HepG2 (cell line): Measurements from ENCODE around the gene EPB41L2. TPM values are rescaled to one million over a fixed set of nuclear protein-coding genes. Genes with fewer than 3 reads are reported as not detected.

Experiments used
- CSRNP1 ChIP-seq: sonication (generic); formaldehyde crosslinking; IDR thresholded peaks from 2 replicates; pipeline ENCODE4 v1.8.1; 2023; ENCODE audit warnings: mild to moderate bottlenecking, missing genetic modification reagents
- FOXK1 ChIP-seq: sonication (generic); formaldehyde crosslinking; IDR thresholded peaks from 2 replicates; pipeline ENCODE4 v1.4.0; 2020; ENCODE audit warnings: low read depth, missing genetic modification reagents, borderline replicate concordance
- FOXK2 ChIP-seq: fragments of 450-650 bp; IDR thresholded peaks from 2 replicates; pipeline ENCODE4 v1.6.1; 2016
- FUBP1 ChIP-seq: sonication (generic); formaldehyde crosslinking; IDR thresholded peaks from 2 replicates; pipeline ENCODE4 v1.5.1; 2020; ENCODE audit warnings: missing genetic modification reagents, mild to moderate bottlenecking, borderline replicate concordance
- GPN1 ChIP-seq: sonication (generic); formaldehyde crosslinking; IDR thresholded peaks from 2 replicates; pipeline ENCODE4 v1.5.1; 2020; ENCODE audit warnings: missing genetic modification reagents, borderline replicate concordance
- HMG20A ChIP-seq: IDR thresholded peaks from 2 replicates; pipeline ENCODE4 v1.6.1; 2016; ENCODE audit warnings: borderline replicate concordance
- MED1 ChIP-seq: sonication (generic); formaldehyde crosslinking; IDR thresholded peaks from 2 replicates; pipeline ENCODE4 v1.4.0; 2020; ENCODE audit warnings: missing genetic modification reagents
- NFIB ChIP-seq: sonication (generic); formaldehyde crosslinking; IDR thresholded peaks from 2 replicates; pipeline ENCODE4 v1.9.0; 2021; ENCODE audit warnings: missing genetic modification reagents, mild to moderate bottlenecking, borderline replicate concordance
- NR3C1 ChIP-seq: sonication (generic); formaldehyde crosslinking; IDR thresholded peaks from 2 replicates; pipeline ENCODE4 v1.4.0; 2020; ENCODE audit warnings: missing genetic modification reagents
- POLR2A ChIP-seq, 2 experiments: IDR thresholded peaks; 2 replicates each; pipeline ENCODE4 v1.6.1; 2011; ENCODE audit warnings: low read depth in 2 of 2, low read length in 2 of 2, mild to moderate bottlenecking in 1 of 2, moderate library complexity in 1 of 2; ENCODE audit not compliant: insufficient read depth in 1 of 2
- SRSF1 ChIP-seq: fragments of 200-400 bp; formaldehyde crosslinking; optimal IDR thresholded peaks from 2 replicates; pipeline ENCODE3; 2017; ENCODE audit warnings: mild to moderate bottlenecking, low read depth, low read length, moderate library complexity
- STAG1 ChIP-seq: sonication (generic); formaldehyde crosslinking; IDR thresholded peaks from 2 replicates; pipeline ENCODE4 v1.4.0; 2020; ENCODE audit warnings: missing genetic modification reagents
- TAF15 ChIP-seq: fragments of 200-400 bp; formaldehyde crosslinking; IDR thresholded peaks from one replicate; pipeline ENCODE4 v1.6.1; 2018; ENCODE audit warnings: mild to moderate bottlenecking, low read depth, low read length; ENCODE audit not compliant: poor library complexity, severe bottlenecking
- TEAD3 ChIP-seq: optimal IDR thresholded peaks from 2 replicates; pipeline ENCODE3; 2016; ENCODE audit warnings: borderline replicate concordance
- TFDP2 ChIP-seq: sonication (generic); formaldehyde crosslinking; IDR thresholded peaks from 2 replicates; pipeline ENCODE4 v1.4.0; 2020; ENCODE audit warnings: missing genetic modification reagents
- ZC3H4 ChIP-seq: sonication (generic); formaldehyde crosslinking; IDR thresholded peaks from 2 replicates; pipeline ENCODE4 v1.4.0; 2020; ENCODE audit warnings: missing genetic modification reagents, borderline replicate concordance
- ZNF543 ChIP-seq: sonication (generic); formaldehyde crosslinking; IDR thresholded peaks from 2 replicates; pipeline ENCODE4 v1.4.0; 2020; ENCODE audit warnings: mild to moderate bottlenecking, missing genetic modification reagents
- ZNF652 ChIP-seq: IDR thresholded peaks from 2 replicates; pipeline ENCODE4 v1.6.1; 2016; ENCODE audit warnings: low read depth, borderline replicate concordance
- ZNF687 ChIP-seq: sonication (generic); formaldehyde crosslinking; IDR thresholded peaks from 2 replicates; pipeline ENCODE4 v1.5.1; 2020; ENCODE audit warnings: mild to moderate bottlenecking, missing genetic modification reagents, moderate library complexity
- ZNF713 ChIP-seq: sonication (generic); formaldehyde crosslinking; IDR thresholded peaks from 2 replicates; pipeline ENCODE4 v1.4.0; 2020; ENCODE audit warnings: mild to moderate bottlenecking, missing genetic modification reagents
- ZNF883 ChIP-seq: sonication (generic); formaldehyde crosslinking; IDR thresholded peaks from 2 replicates; pipeline ENCODE4 v1.5.1; 2020; ENCODE audit warnings: mild to moderate bottlenecking, missing genetic modification reagents; ENCODE audit errors: not compliant biosample characterization
- ZSCAN21 ChIP-seq: sonication (generic); formaldehyde crosslinking; IDR thresholded peaks from 2 replicates; pipeline ENCODE4 v1.8.0; 2022; ENCODE audit warnings: mild to moderate bottlenecking, missing genetic modification reagents, moderate library complexity, borderline replicate concordance
- polyA plus RNA-seq, 8 experiments: library from polyadenylated mRNA; depleted of rRNA in 3 of 8; stranded (reverse) in 7 of 8; unstranded in 1 of 8; fragments of >200 nt; fragmentation: Illumina TruSeq in 4 of 8; extraction: Trizol in 4 of 8; gene quantifications; 2 replicates each; pipeline versions ENCODE4 v1.2.1 to v1.2.3, GENCODE V29; 2011 to 2016; ENCODE audit warnings: low read depth in 4 of 8, missing spikeins in 1 of 8, mixed read lengths in 1 of 8; ENCODE audit not compliant: insufficient read depth in 1 of 8
- total RNA-seq, 5 experiments: library from RNA; depleted of rRNA; stranded (reverse); fragments of >200 nt; fragmentation: Illumina TruSeq; extraction: Trizol; gene quantifications; 2 replicates each; pipeline ENCODE4 v1.2.3, GENCODE V29; 2016; ENCODE audit warnings: low read depth in 1 of 5

Gene EPB41L2
- total and polyA plus RNA-seq, 2 of the 13 experiments (the other 11 are each of a cell fraction or from before 2014, with no cell fraction given) = 41.7 to 56.4 TPM

GRCh38 chr6:131065112-131065823, 2.2 kb upstream of the EPB41L2 start (continued):
- TF ChIP-seq ZNF883 (CRISPR knock-in tag) (peak; percentile 24), NFIB (no peak), POLR2A (IDR thresholded peaks at IDR 0.05; ENCODE audit: insufficient read depth in 1 of 2, low read depth in 2 of 2, low read length in 2 of 2) (no peak), TFDP2 (CRISPR knock-in tag) (peak; percentile 45; the same call in 1 of the 2 replicates), NR3C1 (CRISPR knock-in tag) (no peak), MED1 (peak; percentile 89), ZNF543 (CRISPR knock-in tag) (no peak), ZC3H4 (CRISPR knock-in tag) (no peak), FOXK1 (CRISPR knock-in tag) (peak; percentile 75; the same call in 1 of the 2 replicates), TEAD3 (CRISPR knock-in tag) (peak; percentile 89), ZNF652 (CRISPR knock-in tag) (peak; percentile 22; the same call in 1 of the 2 replicates), SRSF1 (no peak), ZNF687 (CRISPR knock-in tag) (no peak), FUBP1 (no peak), ZSCAN21 (CRISPR knock-in tag) (no peak), CSRNP1 (CRISPR knock-in tag) (no peak), HMG20A (CRISPR knock-in tag) (peak; percentile 82), FOXK2 (no peak), ZNF713 (CRISPR knock-in tag) (no peak), TAF15 (no peak), GPN1 (CRISPR knock-in tag) (no peak), STAG1 (CRISPR knock-in tag) (peak; percentile 18; the same call in 1 of the 2 replicates)
